ENCODE measurements around the gene DGKH.
"Not testable (repeated sequence)": the region's sequence is repeated elsewhere in the genome, so short reads cannot be mapped to it uniquely, and the experiment has no call there.

DGKH gene

DNA sequence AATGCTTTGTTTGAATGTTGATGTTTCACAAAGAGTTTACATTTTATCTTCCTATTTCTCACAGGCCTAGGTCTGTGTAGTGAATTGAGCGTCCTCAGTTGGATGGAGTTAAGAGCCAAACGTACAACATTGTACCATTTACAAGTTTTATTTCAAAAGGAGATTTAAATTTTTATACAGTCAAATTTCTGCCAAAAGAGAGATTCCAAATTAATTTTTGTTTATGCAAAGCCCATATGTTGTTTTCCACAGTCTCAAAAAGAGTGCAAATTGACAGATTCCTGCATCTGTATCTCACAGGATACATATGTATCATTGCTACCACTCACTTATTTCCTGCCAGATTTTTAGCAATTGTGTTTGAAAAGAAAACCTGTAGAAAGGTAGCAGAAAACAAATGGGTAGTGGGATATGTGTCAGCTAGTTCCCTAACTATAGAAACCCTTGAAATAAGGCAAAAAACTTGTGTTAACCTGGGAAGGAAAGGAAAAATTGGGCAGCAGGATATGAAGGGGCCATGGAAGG lies 46.1 kb downstream of the DGKH start:
- ChIA-PET POLR2A (no interaction called here), CTCF (no interaction called here)
- DNase-seq (ENCODE audit: extremely low spot score): no peak
- TF ChIP-seq, protein P1, sequence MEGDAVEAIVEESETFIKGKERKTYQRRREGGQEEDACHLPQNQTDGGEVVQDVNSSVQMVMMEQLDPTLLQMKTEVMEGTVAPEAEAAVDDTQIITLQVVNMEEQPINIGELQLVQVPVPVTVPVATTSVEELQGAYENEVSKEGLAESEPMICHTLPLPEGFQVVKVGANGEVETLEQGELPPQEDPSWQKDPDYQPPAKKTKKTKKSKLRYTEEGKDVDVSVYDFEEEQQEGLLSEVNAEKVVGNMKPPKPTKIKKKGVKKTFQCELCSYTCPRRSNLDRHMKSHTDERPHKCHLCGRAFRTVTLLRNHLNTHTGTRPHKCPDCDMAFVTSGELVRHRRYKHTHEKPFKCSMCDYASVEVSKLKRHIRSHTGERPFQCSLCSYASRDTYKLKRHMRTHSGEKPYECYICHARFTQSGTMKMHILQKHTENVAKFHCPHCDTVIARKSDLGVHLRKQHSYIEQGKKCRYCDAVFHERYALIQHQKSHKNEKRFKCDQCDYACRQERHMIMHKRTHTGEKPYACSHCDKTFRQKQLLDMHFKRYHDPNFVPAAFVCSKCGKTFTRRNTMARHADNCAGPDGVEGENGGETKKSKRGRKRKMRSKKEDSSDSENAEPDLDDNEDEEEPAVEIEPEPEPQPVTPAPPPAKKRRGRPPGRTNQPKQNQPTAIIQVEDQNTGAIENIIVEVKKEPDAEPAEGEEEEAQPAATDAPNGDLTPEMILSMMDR (IDR thresholded peaks at IDR 0.05; ENCODE audit: control extremely low read depth, extremely low read depth, low read depth, missing control alignments): no peak

DNA sequence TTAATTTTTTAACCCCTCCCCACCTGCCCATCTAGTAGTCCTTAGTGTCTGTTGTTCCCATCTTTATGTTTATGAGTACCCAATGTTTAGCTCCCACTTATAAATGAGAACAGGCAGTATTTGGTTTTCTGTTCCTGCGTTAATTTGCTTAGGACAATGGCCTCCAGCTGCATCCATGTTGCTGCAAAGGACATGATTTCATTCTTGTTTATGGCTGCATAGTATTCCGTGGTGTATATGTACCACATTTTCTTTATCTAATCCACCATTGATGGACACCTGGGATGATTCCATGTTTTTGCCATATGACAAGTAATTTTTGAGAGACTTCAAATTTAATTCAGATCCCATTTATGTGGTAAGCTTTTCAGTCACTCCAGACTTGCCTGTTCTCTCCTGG lies 47.8 kb downstream of the DGKH start:
- DNase-seq (ENCODE audit: extremely low spot score); POLR2A ChIA-PET: not testable (repeated sequence)
- CTCF ChIA-PET: interaction anchor here (1.2 to 2.5 kb wide), 2 partner anchors 10 to 17 kb away, joined by 3 to 11 read pairs; no protein-coding TSS in a partner anchor

DNA sequence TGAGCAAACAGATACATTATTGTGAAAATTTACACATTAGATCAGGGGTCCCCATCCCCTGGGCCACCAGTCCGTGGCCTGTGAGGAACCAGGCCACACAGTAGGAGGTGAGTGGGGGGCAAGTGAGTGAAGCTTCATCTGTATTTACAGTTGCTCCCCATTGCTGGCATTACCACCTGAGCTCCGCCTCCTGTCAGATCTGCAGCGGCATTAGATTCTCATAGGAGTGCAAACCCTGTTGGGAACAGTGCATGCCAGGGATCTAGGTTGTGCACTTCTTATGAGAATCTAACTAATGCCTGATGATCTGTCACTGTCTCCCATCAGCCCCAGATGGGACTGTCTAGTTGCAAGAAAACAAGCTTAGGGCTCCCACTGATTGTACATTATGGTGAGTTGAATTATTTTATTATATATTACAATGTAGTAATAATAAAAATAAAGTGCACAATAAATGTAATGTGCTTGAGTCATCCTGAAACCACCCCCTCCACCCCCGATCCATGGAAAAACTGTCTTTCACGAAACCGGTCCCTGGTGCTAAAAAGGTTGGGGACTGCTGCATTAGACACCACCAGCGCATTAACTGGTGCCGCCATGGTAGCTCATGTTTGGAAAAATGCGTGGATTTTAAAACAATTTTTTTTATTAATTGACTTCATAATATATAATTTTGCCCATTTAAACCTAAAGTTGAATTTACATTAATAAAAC lies 51.7 kb downstream of the DGKH start:
- CTCF ChIA-PET: interaction anchor here (1.1 to 1.6 kb wide), 3 partner anchors 10 to 47 kb away, joined by 3 to 5 read pairs (median 4); no protein-coding TSS in a partner anchor
- TF ChIP-seq, protein P1 (IDR thresholded peaks at IDR 0.05; ENCODE audit: control extremely low read depth, extremely low read depth, low read depth, missing control alignments): no peak
- no peak for DNase-seq (ENCODE audit: extremely low spot score)
- POLR2A ChIA-PET: no interaction called here

DNA sequence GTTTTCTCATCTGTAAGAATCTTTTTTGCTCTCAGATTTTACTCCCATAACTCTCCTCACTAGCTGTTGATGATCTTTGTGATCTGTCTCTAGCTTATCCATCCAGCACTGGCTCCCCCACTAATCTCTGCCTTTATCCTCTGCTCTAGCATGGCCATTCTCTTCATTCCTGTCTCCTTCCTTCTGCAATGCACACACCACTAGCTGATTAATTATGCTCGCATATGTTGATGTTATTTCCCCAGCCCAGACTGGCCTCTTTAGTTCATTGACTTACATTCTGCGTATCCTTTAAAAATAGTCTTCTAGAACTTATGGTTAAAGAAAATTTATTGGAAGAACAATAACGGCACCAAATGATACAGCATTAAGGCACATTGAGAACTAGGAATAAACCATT lies 52.5 kb downstream of the DGKH start:
- TF ChIP-seq, protein P1 (IDR thresholded peaks at IDR 0.05; ENCODE audit: control extremely low read depth, extremely low read depth, low read depth, missing control alignments): no peak
- DNase-seq (ENCODE audit: extremely low spot score): no peak
- CTCF ChIA-PET: interaction anchor here (1.1 to 1.6 kb wide), 3 partner anchors 9 to 48 kb away, joined by 3 to 5 read pairs (median 4); no protein-coding TSS in a partner anchor
- POLR2A ChIA-PET: no interaction called here

DNA sequence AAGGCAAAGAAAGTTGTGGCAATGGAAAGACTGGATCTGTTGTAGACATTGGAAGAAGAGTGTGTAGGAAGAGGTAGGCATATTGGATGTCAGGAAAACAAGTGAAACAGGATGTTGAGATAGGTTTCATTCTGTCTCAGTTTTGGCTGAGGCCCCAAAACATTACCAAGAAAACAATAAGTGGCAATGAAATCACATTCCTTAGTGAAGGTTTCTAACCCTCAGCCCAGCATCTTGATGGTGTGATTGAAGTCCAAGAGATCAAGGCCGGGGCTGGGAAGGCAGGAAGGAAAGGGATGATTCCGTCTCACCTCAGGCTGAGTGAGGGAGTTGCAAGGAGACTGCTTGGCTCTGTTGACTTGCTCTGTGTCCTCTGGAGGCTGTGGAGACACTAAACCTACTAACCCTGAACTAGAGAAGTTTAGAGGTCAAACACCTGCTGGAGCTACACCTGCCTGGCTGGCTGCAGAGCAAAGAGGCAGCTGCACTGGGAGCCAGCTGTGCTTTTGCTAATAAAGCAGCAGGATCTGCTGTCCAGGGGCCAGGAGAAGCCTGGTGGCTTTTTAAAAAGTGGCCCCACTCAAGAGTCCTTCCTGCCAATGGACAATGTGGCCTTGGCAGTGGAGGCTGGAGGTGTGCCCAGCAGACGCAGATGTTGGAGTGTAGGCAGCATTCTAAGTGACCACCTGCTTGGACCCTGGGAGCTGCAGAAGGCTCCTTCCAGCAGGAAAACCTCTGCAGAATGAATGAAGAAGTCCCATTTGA lies 53.6 kb downstream of the DGKH start:
- CTCF ChIA-PET: interaction anchor here (1.3 kb wide), 1 partner anchor 55 kb away, joined by 5 read pairs; no protein-coding TSS in a partner anchor
- POLR2A ChIA-PET: no interaction called here
- TF ChIP-seq, protein P1 (IDR thresholded peaks at IDR 0.05; ENCODE audit: control extremely low read depth, extremely low read depth, low read depth, missing control alignments): no peak
- no peak for DNase-seq (ENCODE audit: extremely low spot score)

DNA sequence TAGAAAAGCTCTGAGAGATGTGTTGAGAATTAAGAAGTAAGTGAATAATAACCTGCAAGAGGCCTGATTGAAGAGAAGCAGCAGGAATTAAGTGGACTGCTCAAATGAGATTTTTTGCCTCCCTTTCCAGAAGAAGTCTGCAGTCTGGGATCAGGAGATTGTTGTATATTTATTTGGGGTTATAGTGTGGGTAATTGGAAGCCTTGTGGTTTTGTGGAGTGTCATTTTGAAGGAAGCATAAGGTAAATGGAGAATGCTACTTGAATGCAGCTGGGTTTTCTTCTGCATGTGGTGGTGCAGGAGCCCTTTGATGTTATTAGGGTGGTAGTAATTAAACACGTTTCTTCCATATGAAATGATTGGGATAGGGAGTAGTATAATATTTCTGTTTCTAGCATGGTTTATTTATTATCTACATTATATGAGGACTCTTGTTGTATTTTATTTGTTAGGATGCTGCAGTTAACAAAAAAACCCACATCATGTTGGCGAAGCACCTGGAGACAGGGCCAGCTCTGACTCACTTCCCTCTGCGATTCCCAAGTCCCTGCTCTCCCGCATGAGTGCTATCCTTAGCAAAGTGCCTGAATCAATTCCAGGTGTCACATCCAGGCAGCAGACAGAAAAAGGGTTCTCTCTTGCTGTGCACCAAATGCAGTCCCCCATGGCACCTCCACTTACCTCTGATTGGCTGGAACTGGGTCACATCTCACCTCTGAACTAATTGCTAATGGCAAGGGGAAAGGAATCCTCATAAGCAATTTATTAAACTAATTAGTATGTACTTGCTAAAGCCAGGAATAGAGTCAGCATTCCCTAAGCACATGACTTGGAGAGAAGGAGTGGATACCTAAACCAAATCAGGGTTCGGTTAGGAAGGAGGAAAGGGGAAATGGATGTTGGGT lies 54.8 kb downstream of the DGKH start:
- POLR2A ChIA-PET: no interaction called here
- CTCF ChIA-PET: interaction anchor here (1.0 to 1.7 kb wide), 3 partner anchors 10 to 718 kb away, joined by 3 to 9 read pairs (median 5); no protein-coding TSS in a partner anchor
- TF ChIP-seq, protein P1 (IDR thresholded peaks at IDR 0.05; ENCODE audit: control extremely low read depth, extremely low read depth, low read depth, missing control alignments): no peak
- DNase-seq (ENCODE audit: extremely low spot score): no peak
